Measurements from ENCODE around the gene FKBP10. TPM values are rescaled to one million over a fixed set of nuclear protein-coding genes. Genes with fewer than 3 reads are reported as not detected.
"Not testable (repeated sequence)": the region's sequence is repeated elsewhere in the genome, so short reads cannot be mapped to it uniquely, and the experiment has no call there.

Gene FKBP10
- total RNA-seq, 1 experiment from 2014 or later, result 72.2 TPM

DNA sequence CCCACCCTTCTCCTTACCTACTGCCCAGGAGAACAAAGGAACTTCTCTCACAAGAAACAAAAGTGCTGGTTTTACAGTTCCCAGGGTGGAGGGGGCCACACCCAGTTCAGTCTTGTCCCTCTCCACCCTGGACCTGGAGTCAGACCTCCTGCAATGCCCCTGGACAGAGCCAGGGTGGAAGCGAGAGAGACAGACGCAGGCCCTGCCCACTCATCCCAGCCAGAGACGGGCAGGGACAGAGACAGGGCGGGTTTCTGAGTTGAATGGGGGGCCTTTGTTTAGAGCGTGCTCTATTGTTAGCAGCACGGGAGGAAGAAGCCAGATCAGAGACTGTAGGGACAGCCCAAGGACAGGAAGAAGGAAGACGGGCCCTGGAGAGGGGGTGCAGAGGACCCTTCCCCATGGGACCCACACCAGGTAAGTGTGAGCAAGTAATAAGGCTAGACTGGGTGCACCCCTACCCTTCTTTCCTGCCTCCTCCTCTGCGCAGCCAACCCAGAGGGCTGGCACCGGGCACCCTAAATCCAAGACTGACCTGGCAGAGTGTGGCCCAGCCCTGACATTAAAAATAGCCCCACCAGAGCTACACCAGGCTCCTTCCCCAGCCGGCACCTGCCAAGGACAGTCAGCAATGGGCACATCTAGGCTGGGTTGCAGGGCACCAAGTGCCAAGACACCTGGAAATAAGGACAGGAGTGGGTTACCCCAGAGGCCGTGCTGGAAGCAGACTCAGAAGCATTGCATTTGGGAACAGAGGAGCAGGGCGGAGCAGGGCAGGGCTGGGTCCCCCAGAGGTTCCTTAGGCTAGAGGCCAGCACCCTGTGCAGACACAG is 37.2 kb upstream of the FKBP10 start:
- Histone ChIP-seq H3K36me3 (no peaks in the 10 kb centered on the region), H3K9me3 (replicated peaks) (no peaks in the 10 kb centered on the region), H3K4me3 (no peak overlapping the region), H3K27me3 (no peaks in the 10 kb centered on the region), H3K4me1 (peaks cover 39% of the 10 kb centered on the region), H3K27ac (no peak overlapping the region)
- DNase-seq, result no peak

DNA sequence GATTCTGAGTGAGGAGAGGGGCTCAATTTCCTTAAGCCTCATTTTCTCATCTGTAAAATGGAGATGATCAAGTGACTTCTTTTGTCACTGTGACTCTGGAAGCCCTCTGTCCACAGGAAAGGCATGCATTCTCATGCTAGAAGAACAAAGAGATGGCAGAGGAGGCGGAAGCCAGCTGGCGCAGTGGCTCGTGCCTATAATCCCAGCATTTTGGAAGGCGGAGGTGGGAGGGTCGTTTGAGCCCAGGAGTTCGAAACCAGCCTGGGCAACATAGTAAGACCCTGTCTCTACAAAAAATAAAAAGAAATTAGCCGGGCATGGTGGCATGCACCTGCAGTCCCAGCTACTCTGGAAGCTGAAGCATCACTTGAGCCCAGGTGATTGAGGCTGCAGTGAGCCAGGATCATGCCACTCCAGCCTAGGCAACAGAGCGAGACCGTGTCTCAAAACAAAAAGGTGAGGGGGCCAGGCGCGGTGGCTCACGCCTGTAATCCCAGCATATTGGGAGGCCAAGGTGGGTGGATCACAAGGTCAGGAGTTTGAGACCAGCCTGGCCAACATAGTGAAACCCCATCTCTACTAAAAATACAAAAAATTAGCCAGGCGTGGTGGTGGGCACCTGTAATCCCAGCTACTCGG is 36.4 kb upstream of the FKBP10 start:
- H3K36me3 ChIP-seq; H3K4me3 ChIP-seq; DNase-seq; H3K9me3 ChIP-seq (replicated peaks); H3K27me3 ChIP-seq: not testable (repeated sequence)
- Histone ChIP-seq H3K4me1 (peaks cover 39% of the 10 kb centered on the region), H3K27ac (peak overlapping the region; percentile 82; the same call in 1 of the 2 replicates)

DNA sequence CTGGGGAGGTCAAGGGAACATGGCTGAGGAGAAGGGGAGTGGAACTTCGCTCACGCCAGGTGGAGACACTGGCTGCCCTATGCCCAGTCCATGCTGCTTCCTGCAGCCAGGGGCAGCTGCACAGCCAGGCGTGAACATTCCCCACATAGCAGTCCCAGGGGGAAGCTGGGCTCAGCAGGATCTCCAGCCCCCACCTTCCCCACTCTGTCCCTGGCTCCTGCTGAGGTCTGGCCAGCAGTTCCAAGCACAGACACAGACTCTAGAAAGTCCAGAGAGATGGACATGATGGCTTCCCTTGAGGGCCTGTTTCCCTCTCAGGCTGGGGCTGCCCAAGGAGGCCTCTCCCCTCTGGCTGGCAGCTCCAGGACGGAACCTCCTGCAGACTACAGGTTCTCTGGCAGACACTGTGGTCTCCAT is 35.6 kb upstream of the FKBP10 start:
- no peak overlapping the region for H3K4me3 ChIP-seq
- H3K9me3 ChIP-seq (replicated peaks), result no peaks in the 10 kb centered on the region
- peaks cover 39% of the 10 kb centered on the region for H3K4me1 ChIP-seq
- peak; percentile 80 to 81 for DNase-seq
- H3K27me3 ChIP-seq, result no peaks in the 10 kb centered on the region
- H3K27ac ChIP-seq, result peak overlapping the region; percentile 82
- H3K36me3 ChIP-seq, result no peaks in the 10 kb centered on the region

DNA sequence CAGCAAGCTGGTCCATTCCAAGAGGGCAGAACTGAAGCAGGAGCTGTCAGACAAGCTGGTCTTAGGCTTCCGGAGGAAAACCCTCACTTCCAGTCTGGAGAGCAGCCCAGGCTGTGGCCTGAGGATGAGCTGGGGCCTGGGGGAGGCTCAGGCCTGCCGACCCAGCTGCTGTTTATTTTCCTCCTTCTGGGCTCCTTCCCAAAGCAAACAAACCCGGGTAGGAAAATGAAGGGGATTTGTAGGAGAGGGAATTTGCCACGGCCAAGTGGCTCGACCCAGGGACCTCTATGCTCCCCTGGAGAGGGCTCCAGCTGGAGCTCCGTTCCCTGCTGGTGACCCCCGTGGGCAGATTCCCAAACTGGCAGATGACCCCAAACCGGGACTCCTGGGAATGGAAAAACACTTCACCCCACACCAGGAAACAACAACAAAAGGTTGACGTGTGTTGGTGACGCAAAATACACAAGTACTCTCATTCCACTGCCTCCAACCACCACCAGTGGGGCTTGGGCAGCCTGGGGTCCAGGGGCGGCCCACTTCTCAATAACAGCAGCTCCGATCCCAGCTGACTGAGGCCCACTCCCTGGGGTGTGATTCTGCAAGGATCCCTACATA is 35.1 kb upstream of the FKBP10 start:
- no peaks in the 10 kb centered on the region for H3K9me3 ChIP-seq (replicated peaks)
- H3K36me3 ChIP-seq, result no peaks in the 10 kb centered on the region
- peaks cover 39% of the 10 kb centered on the region for H3K4me1 ChIP-seq
- peak overlapping the region; percentile 82 for H3K27ac ChIP-seq
- H3K4me3 ChIP-seq, result no peak overlapping the region
- no peaks in the 10 kb centered on the region for H3K27me3 ChIP-seq
- peak; percentile 88 to 94 for DNase-seq

GRCh38 chr17:41779954-41780353 is 32.9 kb upstream of the FKBP10 start:
- no peaks in the 10 kb centered on the region for H3K27me3 ChIP-seq
- DNase-seq, result no peak
- peaks cover 28% of the 10 kb centered on the region for H3K4me1 ChIP-seq
- H3K27ac ChIP-seq, result no peak overlapping the region
- no peak overlapping the region for H3K4me3 ChIP-seq
- no peaks in the 10 kb centered on the region for H3K9me3 ChIP-seq (replicated peaks)
- H3K36me3 ChIP-seq, result no peaks in the 10 kb centered on the region

DNA sequence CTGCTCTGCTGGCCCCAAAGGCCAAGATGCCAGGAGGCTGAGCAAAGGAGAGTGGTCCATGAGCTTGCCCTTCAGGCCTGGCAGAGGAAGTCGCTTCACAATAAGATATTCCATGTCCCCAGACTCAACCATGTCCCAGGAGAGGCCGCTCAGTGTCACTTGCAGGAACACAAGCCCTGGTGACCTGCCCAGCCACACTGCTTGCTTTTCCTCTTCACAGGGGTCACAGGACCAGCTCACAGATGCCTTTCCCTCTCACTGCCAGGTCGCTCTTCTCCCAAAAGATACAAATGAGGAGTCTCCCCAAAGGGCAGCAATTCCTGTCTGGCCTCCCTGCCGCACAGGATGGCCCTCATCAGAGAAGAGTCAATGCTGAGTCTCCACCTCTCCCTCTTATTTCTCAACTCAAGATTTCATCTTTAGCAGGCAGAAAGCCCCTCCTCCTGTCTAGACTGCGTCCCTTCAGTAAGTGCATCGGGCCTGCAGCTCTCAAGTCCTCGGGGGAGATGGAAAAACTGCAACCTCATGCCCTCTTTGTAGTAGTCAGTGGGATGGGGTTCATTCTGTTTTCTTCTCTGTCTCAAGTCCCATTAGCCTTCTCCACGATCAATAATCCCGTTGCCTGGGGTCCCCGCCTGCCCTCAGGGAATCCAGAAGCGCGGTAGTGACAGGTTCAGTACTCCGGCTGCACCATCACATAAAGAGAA is 31.2 kb upstream of the FKBP10 start:
- H3K27ac ChIP-seq, result no peak overlapping the region
- no peaks in the 10 kb centered on the region for H3K27me3 ChIP-seq
- no peaks in the 10 kb centered on the region for H3K36me3 ChIP-seq
- no peak for DNase-seq
- H3K4me1 ChIP-seq, result peaks cover 14% of the 10 kb centered on the region
- no peaks in the 10 kb centered on the region for H3K9me3 ChIP-seq (replicated peaks)
- no peak overlapping the region for H3K4me3 ChIP-seq

- no peak for DNase-seq
- Histone ChIP-seq H3K9me3 (replicated peaks) (no peaks in the 10 kb centered on the region), H3K27me3 (no peaks in the 10 kb centered on the region), H3K27ac (no peak overlapping the region), H3K4me3 (no peak overlapping the region), H3K4me1 (peaks cover 8% of the 10 kb centered on the region), H3K36me3 (no peaks in the 10 kb centered on the region)
Measured at GRCh38 chr17:41782142-41782541, 30.7 kb upstream of the FKBP10 start.

DNA sequence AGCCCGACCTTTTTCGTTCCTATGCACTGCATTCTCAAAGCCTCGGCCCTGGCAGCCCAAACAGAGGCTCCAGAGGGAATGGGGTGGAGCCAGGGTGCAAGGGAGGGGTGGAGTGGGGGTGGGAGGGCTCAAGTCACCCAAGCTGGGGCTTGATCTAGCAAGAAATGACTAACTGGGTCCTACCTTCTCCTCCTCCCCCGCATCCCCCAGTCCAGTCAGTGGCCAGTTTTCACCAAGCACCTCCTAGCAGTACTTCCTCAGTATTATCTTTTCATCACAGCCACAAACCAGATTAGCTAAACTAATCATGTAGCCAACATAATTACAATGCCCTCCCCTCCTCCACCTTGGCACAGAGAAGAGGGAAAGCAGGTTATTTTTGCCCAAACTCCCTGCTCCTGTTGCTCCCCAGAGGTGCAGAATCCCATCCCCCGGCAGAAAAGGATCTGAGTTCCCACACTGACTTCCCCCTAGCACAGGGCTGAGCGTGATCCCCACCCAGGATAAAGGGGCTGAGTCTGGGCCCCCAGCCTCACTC is 28.5 kb upstream of the FKBP10 start:
- no peak overlapping the region for H3K4me3 ChIP-seq
- DNase-seq, result no peak

DNA sequence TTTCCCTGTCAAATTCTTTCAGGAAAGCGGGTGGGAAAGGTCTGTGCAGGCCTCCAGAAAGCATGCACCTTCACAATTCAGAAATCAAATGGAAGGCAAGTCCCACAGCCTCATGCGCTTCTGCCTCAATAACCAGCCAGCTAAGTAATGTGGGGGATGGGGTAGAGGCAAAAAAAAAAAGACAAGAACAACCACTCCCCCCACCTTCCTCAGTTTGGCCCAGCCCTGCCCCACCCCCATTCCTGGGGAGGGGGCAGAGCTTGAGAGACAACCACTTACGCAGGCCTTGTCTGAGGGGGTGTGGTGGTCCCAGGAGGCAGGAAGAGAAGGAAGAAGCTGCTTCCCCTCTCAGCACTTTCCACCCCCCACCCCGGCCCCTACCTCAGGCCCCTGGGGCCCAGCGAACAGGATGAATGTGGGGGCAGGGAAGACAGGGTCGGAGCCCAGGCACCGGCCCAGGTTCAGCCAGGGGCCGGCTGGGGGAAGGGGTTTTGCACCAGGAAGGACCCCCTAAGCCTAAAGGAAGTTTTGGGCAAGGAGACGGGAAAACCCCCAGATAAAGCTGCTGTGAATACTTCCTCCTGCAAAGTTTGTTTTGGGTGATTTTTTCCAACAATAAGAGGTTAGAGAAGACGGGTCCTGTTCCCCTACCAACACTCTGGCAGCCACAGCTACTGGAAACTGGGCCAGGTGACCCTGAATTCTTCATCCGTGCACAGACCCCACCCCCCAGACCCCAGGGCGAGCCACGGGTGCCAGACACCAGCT is 27.5 kb upstream of the FKBP10 start:
- no peak overlapping the region for H3K4me3 ChIP-seq
- no peak for DNase-seq
- no peaks in the 10 kb centered on the region for H3K36me3 ChIP-seq
- no peak overlapping the region for H3K27ac ChIP-seq
- H3K9me3 ChIP-seq (replicated peaks), result no peaks in the 10 kb centered on the region
- H3K27me3 ChIP-seq, result no peaks in the 10 kb centered on the region
- H3K4me1 ChIP-seq, result no peaks in the 10 kb centered on the region

More for the DNA sequence above, 28.5 kb upstream of the FKBP10 start:
- no peaks in the 10 kb centered on the region for H3K4me1 ChIP-seq
- no peaks in the 10 kb centered on the region for H3K27me3 ChIP-seq
- no peaks in the 10 kb centered on the region for H3K9me3 ChIP-seq (replicated peaks)
- H3K36me3 ChIP-seq, result no peaks in the 10 kb centered on the region
- no peak overlapping the region for H3K27ac ChIP-seq

DNA sequence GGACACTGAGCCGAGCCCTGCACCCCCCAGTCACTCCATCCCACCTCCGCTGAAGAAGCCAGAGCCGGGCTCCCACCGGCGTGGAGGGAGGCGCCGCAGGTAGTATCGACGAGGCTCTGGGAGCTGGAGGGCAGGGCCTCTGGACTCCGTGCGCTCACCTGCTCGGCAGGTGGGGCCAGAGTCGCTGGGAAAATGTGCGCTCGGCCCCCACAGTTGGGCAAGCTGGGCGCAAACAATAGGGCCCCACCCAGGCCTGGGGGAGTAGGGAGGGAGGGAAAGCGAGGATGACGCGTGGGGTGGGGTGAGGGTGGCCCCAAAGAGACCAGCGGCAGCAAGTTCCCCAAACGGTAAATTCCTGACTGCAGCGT is 27.0 kb upstream of the FKBP10 start:
- H3K27ac ChIP-seq, result no peak overlapping the region
- no peaks in the 10 kb centered on the region for H3K36me3 ChIP-seq

GRCh38 chr17:41786227-41787020 is 26.4 kb upstream of the FKBP10 start, which contains the start of gene JUP:
Gene JUP (minus strand): TSS chr17:41786711. CDS start chr17:41771854, 14,857 bp downstream.
- H3K9me3 ChIP-seq (replicated peaks), result no peaks in the 10 kb centered on the region
- no peaks in the 10 kb centered on the region for H3K27me3 ChIP-seq
- H3K36me3 ChIP-seq, result no peaks in the 10 kb centered on the region
- peak within 1 kb of the TSS; percentile 39 for H3K4me3 ChIP-seq
- H3K27ac ChIP-seq, result no peak within 1 kb of the TSS
- peak; percentile 83 to 85 for DNase-seq
- H3K4me1 ChIP-seq, result no peaks in the 10 kb centered on the region

More for the DNA sequence above, 27.0 kb upstream of the FKBP10 start:
- Histone ChIP-seq H3K4me1 (no peaks in the 10 kb centered on the region), H3K27me3 (no peaks in the 10 kb centered on the region), H3K4me3 (no peak overlapping the region), H3K9me3 (replicated peaks) (no peaks in the 10 kb centered on the region)
- no peak for DNase-seq

- no peak for DNase-seq
- Histone ChIP-seq H3K4me1 (no peaks in the 10 kb centered on the region), H3K9me3 (replicated peaks) (no peaks in the 10 kb centered on the region), H3K27ac (no peak overlapping the region), H3K27me3 (no peaks in the 10 kb centered on the region), H3K4me3 (no peak overlapping the region), H3K36me3 (no peaks in the 10 kb centered on the region)
Measured at GRCh38 chr17:41787021-41787418, 25.8 kb upstream of the FKBP10 start.
